HG02884 (cell line): ENCODE data around the gene PRDX6.
"Not testable (repeated sequence)": the region's sequence is repeated elsewhere in the genome, so short reads cannot be mapped to it uniquely, and the experiment has no call there.

Experiments
- ATAC-seq: cut with Tn5 transposase; IDR thresholded peaks from one replicate; pipeline ENCODE4 v1.9.1; 2021; ENCODE audit warnings: mild to moderate bottlenecking, moderate library complexity; ENCODE audit not compliant: unreplicated experiment

Gene PRDX6

GRCh38 chr1:173495609-173496267 is 18.6 kb downstream of the PRDX6 start:
- ATAC-seq, result no peak

GRCh38 chr1:173496757-173497320 is 19.7 kb downstream of the PRDX6 start:
- ATAC-seq, result no peak

- no peak for ATAC-seq
Measured at GRCh38 chr1:173499729-173500128, 22.6 kb downstream of the PRDX6 start.

- ATAC-seq, result no peak
Measured at GRCh38 chr1:173502104-173502503, 25.0 kb downstream of the PRDX6 start.

GRCh38 chr1:173503391-173503790 is 26.3 kb downstream of the PRDX6 start:
- no peak for ATAC-seq

GRCh38 chr1:173504268-173504667 is 27.1 kb downstream of the PRDX6 start:
- no peak for ATAC-seq

GRCh38 chr1:173505391-173505790 is 28.3 kb downstream of the PRDX6 start:
- ATAC-seq, result no peak

GRCh38 chr1:173506437-173506836 is 29.3 kb downstream of the PRDX6 start:
- ATAC-seq, result no peak

- no peak for ATAC-seq
Measured at GRCh38 chr1:173507205-173507846, 30.2 kb downstream of the PRDX6 start.

GRCh38 chr1:173507847-173508209 is 30.7 kb downstream of the PRDX6 start:
- no peak for ATAC-seq

GRCh38 chr1:173508541-173508940 is 31.4 kb downstream of the PRDX6 start:
- ATAC-seq, result no peak

GRCh38 chr1:173509797-173510196 is 32.7 kb downstream of the PRDX6 start:
- no peak for ATAC-seq

GRCh38 chr1:173514503-173514902 is 37.4 kb downstream of the PRDX6 start:
- not testable (repeated sequence) for ATAC-seq

- ATAC-seq, result no peak
Measured at GRCh38 chr1:173520799-173521198, 43.7 kb downstream of the PRDX6 start.

GRCh38 chr1:173523329-173523728 is 46.2 kb downstream of the PRDX6 start:
- ATAC-seq, result no peak

- no peak for ATAC-seq
Measured at GRCh38 chr1:173525926-173526325, 48.8 kb downstream of the PRDX6 start.

GRCh38 chr1:173527151-173527826 is 50.2 kb downstream of the PRDX6 start:
- ATAC-seq, result no peak

GRCh38 chr1:173529106-173529505 is 52.0 kb downstream of the PRDX6 start:
- ATAC-seq, result no peak

GRCh38 chr1:173530795-173531693 is 53.9 kb downstream of the PRDX6 start:
- ATAC-seq, result no peak

- no peak for ATAC-seq
Measured at GRCh38 chr1:173532237-173532636, 55.1 kb downstream of the PRDX6 start.

GRCh38 chr1:173536223-173536622 is 59.1 kb downstream of the PRDX6 start:
- no peak for ATAC-seq
